CD14-positive monocyte (primary cell): Measurements from ENCODE around the gene SERTAD2. TPM values are rescaled to one million over a fixed set of nuclear protein-coding genes. Genes with fewer than 3 reads are reported as not detected.
A peak's percentile ranks its signal among the peaks of the same experiment; 100 is the strongest.

Experiments
- DNase-seq, 3 donors: peaks; one replicate each; pipeline ENCODE4 v3.0.0-alpha.2; 2011 to 2022
- H2AFZ ChIP-seq: 2 replicates; pipeline ENCODE4 v1.6.0; 2012; ENCODE audit warnings: mild to moderate bottlenecking, low read depth, low read length, inconsistent platforms; ENCODE audit not compliant: insufficient read depth, poor library complexity, severe bottlenecking
- H3K27ac ChIP-seq, 2 donors: 1 replicate in 1 of 2; 2 replicates in 1 of 2; pipeline ENCODE4 v1.5.1; 2012 to 2013; ENCODE audit warnings: low read length in 2 of 2, control low read depth in 1 of 2, inconsistent platforms in 1 of 2, low read depth in 1 of 2, mild to moderate bottlenecking in 1 of 2
- H3K27me3 ChIP-seq, 2 donors: one replicate each; pipeline versions ENCODE4 v1.6.0 to v1.6.1; 2011 to 2013; ENCODE audit warnings: low read length in 2 of 2; ENCODE audit not compliant: control insufficient read depth in 2 of 2, insufficient read depth in 2 of 2
- H3K36me3 ChIP-seq, 2 donors: replicated peaks in 1 of 2; 1 replicate in 1 of 2; 2 replicates in 1 of 2; pipeline versions ENCODE4 v1.5.1 to v1.6.1; 2012 to 2013; ENCODE audit warnings: low read length in 2 of 2, control low read depth in 1 of 2, inconsistent platforms in 1 of 2, mild to moderate bottlenecking in 1 of 2; ENCODE audit not compliant: insufficient read depth in 2 of 2, control insufficient read depth in 1 of 2
- H3K4me1 ChIP-seq, 2 donors: 1 replicate in 1 of 2; 2 replicates in 1 of 2; pipeline versions ENCODE4 v1.5.1 to v1.6.1; 2012 to 2013; ENCODE audit warnings: low read length in 2 of 2, control low read depth in 1 of 2, inconsistent platforms in 1 of 2, mild to moderate bottlenecking in 1 of 2, moderate library complexity in 1 of 2; ENCODE audit not compliant: insufficient read depth in 2 of 2, control insufficient read depth in 1 of 2
- H3K4me2 ChIP-seq: replicated peaks from 2 replicates; pipeline ENCODE3; 2012; ENCODE audit warnings: low read length, moderate library complexity, mild to moderate bottlenecking; ENCODE audit not compliant: poor library complexity, severe bottlenecking; ENCODE audit errors: extremely low read depth
- H3K4me3 ChIP-seq, 3 experiments: fragments of 200-600 bp in 1 of 3; sonication (generic) in 1 of 3; replicated peaks in 1 of 3; 1 replicate in 2 of 3; 2 replicates in 1 of 3; pipeline ENCODE4 v1.5.1; 2011 to 2013; ENCODE audit warnings: low read length in 3 of 3, mild to moderate bottlenecking in 3 of 3, control low read depth in 2 of 3, low read depth in 2 of 3, inconsistent platforms in 1 of 3, moderate library complexity in 1 of 3
- H3K79me2 ChIP-seq: 2 replicates; pipeline ENCODE4 v1.6.0; 2012; ENCODE audit warnings: mild to moderate bottlenecking, control low read depth, inconsistent platforms, low read length, moderate library complexity; ENCODE audit not compliant: insufficient read depth
- H3K9ac ChIP-seq: 2 replicates; pipeline ENCODE4 v1.6.0; 2017; ENCODE audit warnings: low read length, mild to moderate bottlenecking; ENCODE audit not compliant: insufficient read depth, poor library complexity, severe bottlenecking
- H3K9me3 ChIP-seq, 2 donors: replicated peaks in 1 of 2; 1 replicate in 1 of 2; 2 replicates in 1 of 2; pipeline versions ENCODE4 v1.5.1 to v1.6.1; 2012 to 2013; ENCODE audit warnings: low read length in 2 of 2, control low read depth in 1 of 2; ENCODE audit not compliant: control insufficient read depth in 1 of 2, insufficient read depth in 1 of 2
- H4K20me1 ChIP-seq: 2 replicates; pipeline ENCODE4 v1.6.0; 2012; ENCODE audit warnings: mild to moderate bottlenecking, low read length, control low read depth, moderate library complexity; ENCODE audit not compliant: insufficient read depth
- H3K27ac Mint-ChIP-seq, 7 donors: one replicate each; pipeline ENCODE4 v1.8.0; 2020; ENCODE audit warnings: mild to moderate bottlenecking in 7 of 7, mixed read lengths in 7 of 7, moderate library complexity in 6 of 7, inconsistent platforms in 2 of 7
- H3K27me3 Mint-ChIP-seq, 3 donors: one replicate each; pipeline ENCODE4 v1.8.0; 2021 to 2022; ENCODE audit warnings: low read depth in 3 of 3, mild to moderate bottlenecking in 3 of 3, mixed read lengths in 3 of 3, moderate library complexity in 3 of 3, inconsistent platforms in 1 of 3
- H3K36me3 Mint-ChIP-seq, 2 donors: one replicate each; pipeline ENCODE4 v1.8.0; 2020; ENCODE audit warnings: mixed read lengths in 2 of 2, inconsistent platforms in 1 of 2, mild to moderate bottlenecking in 1 of 2
- H3K4me1 Mint-ChIP-seq: one replicate; pipeline ENCODE4 v1.8.0; 2020; ENCODE audit warnings: mild to moderate bottlenecking, mixed read lengths
- H3K4me3 Mint-ChIP-seq, 2 donors: one replicate each; pipeline ENCODE4 v1.8.0; 2020; ENCODE audit warnings: mild to moderate bottlenecking in 2 of 2, mixed read lengths in 2 of 2, moderate library complexity in 1 of 2
- H3K9me3 Mint-ChIP-seq, 7 donors: one replicate each; pipeline ENCODE4 v1.8.0; 2020 to 2022; ENCODE audit warnings: mixed read lengths in 7 of 7, mild to moderate bottlenecking in 6 of 7, moderate library complexity in 6 of 7, inconsistent platforms in 2 of 7
- CTCF ChIP-seq: fragments of 200-600 bp; IDR thresholded peaks from one replicate; pipeline ENCODE4 v1.8.0; 2022; ENCODE audit warnings: antibody characterized with exemption, mild to moderate bottlenecking
- WGBS: methylation state at CpG from one replicate; pipeline ENCODE4 v1.1.5; 2013; ENCODE audit warnings: missing lambda C conversion rate; ENCODE audit not compliant: insufficient coverage; 5-methylcytosine and 5-hydroxymethylcytosine counted together
- intact Hi-C, 2 donors: fragments of 100-400 bp; cut with micrococcal nuclease; formaldehyde crosslinking; loops; one replicate each; pipeline versions ENCODE4 v1.15.0 to v1.15.1; 2023
- polyA plus RNA-seq, 3 donors: library from polyadenylated mRNA; depleted of rRNA in 1 of 3; unstranded in 2 of 3; stranded (reverse) in 1 of 3; fragments of 300-500 nt in 2 of 3; fragments of >200 nt in 1 of 3; fragmentation: Illumina TruSeq in 2 of 3; gene quantifications; 1 replicate in 2 of 3; 2 replicates in 1 of 3; pipeline ENCODE4 v1.2.3, GENCODE V29; 2012 to 2021

SERTAD2 gene
- polyA plus RNA-seq, 3 donors, result 8.5 to 68.7 (median 8.8) TPM

GRCh38 chr2:64651590-64651989, 2.1 kb downstream of the SERTAD2 start:
- H3K27me3 ChIP-seq, result no peaks in the 10 kb centered on the region
- Mint-ChIP-seq H3K27ac (peak overlapping the region; percentile 23 to 99 (median 97)), H3K27me3 (no peaks in the 10 kb centered on the region), H3K4me3 (peak overlapping the region; percentile 89 to 93), H3K36me3 (peaks cover 2 to 3% of the 10 kb centered on the region in 2 donors), H3K9me3 (no peaks in the 10 kb centered on the region), H3K4me1 (peaks cover 65% of the 10 kb centered on the region)
- H3K27ac ChIP-seq, result peak overlapping the region in 1 of 2 donors; percentile 98
- H3K9me3 ChIP-seq, result no peaks in the 10 kb centered on the region
- H3K4me2 ChIP-seq, result peak overlapping the region; percentile 89
- no peaks in the 10 kb centered on the region for H3K36me3 ChIP-seq
- no CpG with 5 or more reads among the region's 4 CpGs for WGBS
- no peak overlapping the region for H3K9ac ChIP-seq
- H2AFZ ChIP-seq, result no peak overlapping the region
- peak overlapping the region in 2 of 3 experiments; percentile 82 to 99 for H3K4me3 ChIP-seq
- peak in 1 of 3 donors; percentile 17 for DNase-seq
- H3K79me2 ChIP-seq, result peaks cover 94% of the 10 kb centered on the region
- H3K4me1 ChIP-seq, result peaks cover 40 to 59% of the 10 kb centered on the region in 2 donors
- intact Hi-C loops, result loop anchor here in 1 of 2 donors (5.0 kb wide), 2 partner anchors 51 to 211 kb away; no protein-coding TSS in a partner anchor
- no peak for TF ChIP-seq CTCF
- peaks cover 50% of the 10 kb centered on the region for H4K20me1 ChIP-seq

- no peak for TF ChIP-seq CTCF
- Histone ChIP-seq H3K27me3 (no peaks in the 10 kb centered on the region), H3K36me3 (no peaks in the 10 kb centered on the region), H3K79me2 (peaks cover 94% of the 10 kb centered on the region), H3K9me3 (no peaks in the 10 kb centered on the region), H3K27ac (peak overlapping the region in 1 of 2 donors; percentile 98), H3K4me1 (peaks cover 45 to 61% of the 10 kb centered on the region in 2 donors), H4K20me1 (peaks cover 53% of the 10 kb centered on the region), H2AFZ (no peak overlapping the region), H3K9ac (no peak overlapping the region), H3K4me3 (peak overlapping the region in 1 of 3 experiments; percentile 82), H3K4me2 (peak overlapping the region; percentile 89)
- no peaks in the 10 kb centered on the region for H3K27me3 Mint-ChIP-seq
- WGBS, result no CpG with 5 or more reads among the region's 5 CpGs
- peak overlapping the region in 2 of 7 donors; percentile 5 to 26 for H3K27ac Mint-ChIP-seq
- intact Hi-C loops, result loop anchor here in 1 of 2 donors (5.0 kb wide), 2 partner anchors 51 to 211 kb away; no protein-coding TSS in a partner anchor
- H3K4me3 Mint-ChIP-seq, result peak overlapping the region in 1 of 2 donors; percentile 7
- no peak for DNase-seq
- no peaks in the 10 kb centered on the region for H3K9me3 Mint-ChIP-seq
- peaks cover 70% of the 10 kb centered on the region for H3K4me1 Mint-ChIP-seq
- H3K36me3 Mint-ChIP-seq, result peaks cover 2 to 3% of the 10 kb centered on the region in 2 donors
Measured at GRCh38 chr2:64650722-64651338, 2.9 kb downstream of the SERTAD2 start.
